Head of caudate nucleus (tissue), 42 donors: Measurements from ENCODE around the gene SUN3.
"Not testable (repeated sequence)": the region's sequence is repeated elsewhere in the genome, so short reads cannot be mapped to it uniquely, and the experiment has no call there.

Experiments used
- DNase-seq, 42 donors: peaks; one replicate each; pipeline versions ENCODE4 v3.0.0 to v3.0.0-alpha.2; 2020 to 2021; ENCODE audit warnings: mixed read lengths in 7 of 42
- intact Hi-C: fragments of 100-400 bp; cut with DNase I; formaldehyde crosslinking; loops from one replicate; pipeline ENCODE4 v1.15.0; 2022

SUN3 gene

DNA sequence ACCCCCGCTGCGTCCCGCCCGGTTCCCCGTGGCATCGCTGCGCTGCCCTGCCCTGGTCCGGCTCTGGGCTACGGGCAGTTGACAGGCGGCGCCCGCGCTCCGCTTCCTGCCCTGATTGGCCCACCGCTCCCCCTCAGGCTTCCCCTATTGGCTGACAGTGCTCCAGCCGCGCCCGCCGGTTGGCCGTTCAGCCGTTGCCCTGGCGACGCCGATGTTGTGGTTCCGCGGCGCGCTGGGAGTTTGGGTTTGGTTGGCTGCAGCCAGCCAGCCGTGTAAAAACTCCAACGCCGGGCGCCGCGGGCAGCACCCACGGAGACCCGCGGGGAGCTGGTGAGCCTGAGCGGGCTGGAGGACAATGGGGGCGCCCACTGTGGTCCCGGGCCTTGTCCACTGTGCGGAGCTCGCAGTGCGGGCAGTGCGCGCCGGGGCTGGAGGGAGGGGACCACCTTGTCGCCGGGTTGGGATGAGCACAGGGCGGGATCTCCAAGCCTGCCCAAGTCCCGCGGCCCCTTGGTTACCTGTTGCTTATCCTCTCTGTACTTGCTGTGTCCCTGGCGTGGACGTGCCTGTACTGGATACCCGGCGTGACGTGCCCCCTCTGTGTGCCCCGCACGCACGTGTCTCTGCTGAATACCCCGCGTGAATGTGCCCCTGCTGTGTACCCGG, 6.5 kb upstream of the SUN3 start, which contains the start of gene C7orf57:
TSS of gene C7orf57 (plus strand) at position 243 of the 666 bp plus-strand sequence. CDS start 766 bp downstream, outside the sequence.
- intact Hi-C loops, result no loop called here
- peak; percentile 80 to 95 (median 90) for DNase-seq

DNA sequence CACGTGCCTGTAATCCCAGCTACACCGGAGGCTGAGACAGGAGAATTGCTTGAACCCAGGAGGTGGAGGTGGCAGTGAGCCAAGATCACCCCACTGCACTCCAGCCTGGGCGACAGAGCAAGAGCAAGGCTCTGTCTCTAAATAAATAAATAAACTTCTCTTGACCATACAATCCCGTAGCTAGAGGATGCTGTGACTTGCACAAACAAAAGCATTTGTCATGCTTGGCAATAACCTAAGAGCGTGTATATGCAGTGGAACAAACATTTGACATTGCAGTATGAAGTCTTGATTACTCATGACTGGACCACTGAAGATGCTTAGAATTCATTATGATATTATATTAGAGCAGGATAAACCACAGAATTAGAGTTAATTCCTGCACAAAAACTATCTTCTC, 5.0 kb upstream of the SUN3 start:
- DNase-seq, result no peak
- intact Hi-C loops, result no loop called here

GRCh38 chr7:48031111-48031510, 2.2 kb upstream of the SUN3 start:
- intact Hi-C loops, result no loop called here

GRCh38 chr7:48025624-48026023, 3.3 kb downstream of the SUN3 start:
- DNase-seq, result no peak
- intact Hi-C loops, result no loop called here

More at GRCh38 chr7:48031111-48031510, 2.2 kb upstream of the SUN3 start:
- DNase-seq, result no peak

DNA sequence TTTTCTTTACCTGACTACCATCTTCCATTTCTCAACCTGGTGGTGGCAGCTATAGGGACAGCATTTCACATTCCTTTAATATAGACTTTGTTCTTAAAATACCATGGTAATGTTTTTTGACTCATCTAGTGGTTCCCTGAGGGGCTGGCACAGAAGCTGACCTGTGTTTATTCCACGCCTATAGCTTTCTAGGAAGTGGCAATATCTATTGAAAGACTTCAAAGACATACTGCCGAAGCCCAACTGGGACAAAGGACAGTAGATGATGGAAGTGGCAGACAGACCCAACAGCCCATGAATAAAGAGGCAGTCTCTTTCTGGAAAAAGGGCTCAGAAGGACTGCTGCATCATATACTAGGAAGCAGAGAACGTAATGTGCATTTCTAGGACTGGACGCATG, 11.2 kb downstream of the SUN3 start:
- no peak for DNase-seq
- intact Hi-C loops, result no loop called here

DNA sequence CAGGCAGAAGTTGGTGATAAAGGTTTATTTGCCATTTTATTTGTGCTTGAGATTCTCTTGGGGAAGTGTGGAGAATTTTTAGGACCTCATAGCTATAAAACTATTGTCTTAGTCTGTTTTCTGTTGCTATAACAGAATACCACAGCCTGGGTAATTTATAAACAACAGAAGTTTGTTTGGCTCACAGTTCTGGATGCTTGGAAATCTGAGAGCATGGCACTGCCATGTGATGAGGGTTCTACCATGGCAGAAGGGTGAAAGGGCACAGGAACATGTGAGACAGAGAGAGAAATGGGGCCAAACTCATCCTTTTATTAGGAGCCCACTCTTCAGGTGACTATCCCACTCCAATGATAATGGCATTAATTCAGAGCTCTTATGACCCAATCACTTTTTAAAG, 12.3 kb downstream of the SUN3 start:
- DNase-seq, result no peak
- intact Hi-C loops, result no loop called here

DNA sequence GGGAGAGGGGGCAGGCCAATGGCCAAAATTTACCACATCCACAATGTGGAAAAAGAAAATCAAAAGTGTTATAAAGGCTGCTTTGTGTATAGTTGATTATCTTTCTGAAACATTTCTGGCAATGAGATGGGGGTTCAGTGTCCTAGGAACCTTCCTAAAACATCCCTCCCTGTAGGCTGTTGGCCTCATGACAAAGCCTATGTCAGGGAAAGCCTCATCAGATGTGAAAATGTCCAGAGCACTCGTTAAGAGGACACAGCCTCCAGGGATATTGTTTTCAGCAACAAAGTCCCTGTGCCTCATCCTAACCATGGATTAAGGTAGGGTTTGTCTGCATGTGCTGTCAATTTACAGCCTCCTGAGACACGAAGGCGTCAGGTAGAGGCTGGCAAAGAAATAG, 17.0 kb downstream of the SUN3 start:
- no peak for DNase-seq
- intact Hi-C loops, result no loop called here

GRCh38 chr7:48011323-48011722, 17.6 kb downstream of the SUN3 start:
- intact Hi-C loops, result no loop called here
- no peak for DNase-seq

- no peak for DNase-seq
- intact Hi-C loops, result no loop called here
Measured at GRCh38 chr7:48009954-48010353, 19.0 kb downstream of the SUN3 start.

GRCh38 chr7:48009257-48009656, 19.6 kb downstream of the SUN3 start:
- intact Hi-C loops, result no loop called here
- DNase-seq, result no peak

DNA sequence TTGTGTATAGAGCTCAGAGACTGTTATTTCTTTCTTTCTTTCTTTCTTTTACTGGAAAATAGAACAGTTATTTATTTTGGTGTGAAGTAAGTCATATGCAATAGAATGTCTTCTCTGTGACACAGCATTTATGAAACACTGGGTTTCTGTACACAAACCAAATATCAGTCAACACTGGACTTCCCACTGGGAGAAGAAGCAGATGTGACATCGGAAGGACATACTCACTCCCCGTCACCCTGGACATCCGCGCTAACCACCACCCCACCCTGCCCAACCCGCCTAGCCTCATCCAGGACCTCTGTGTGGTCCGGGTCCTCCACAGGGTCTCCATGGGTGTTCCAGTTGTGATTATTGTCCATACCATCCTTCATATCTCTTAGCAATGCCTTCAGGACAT, 22.0 kb downstream of the SUN3 start:
- no peak for DNase-seq
- intact Hi-C loops, result no loop called here

DNA sequence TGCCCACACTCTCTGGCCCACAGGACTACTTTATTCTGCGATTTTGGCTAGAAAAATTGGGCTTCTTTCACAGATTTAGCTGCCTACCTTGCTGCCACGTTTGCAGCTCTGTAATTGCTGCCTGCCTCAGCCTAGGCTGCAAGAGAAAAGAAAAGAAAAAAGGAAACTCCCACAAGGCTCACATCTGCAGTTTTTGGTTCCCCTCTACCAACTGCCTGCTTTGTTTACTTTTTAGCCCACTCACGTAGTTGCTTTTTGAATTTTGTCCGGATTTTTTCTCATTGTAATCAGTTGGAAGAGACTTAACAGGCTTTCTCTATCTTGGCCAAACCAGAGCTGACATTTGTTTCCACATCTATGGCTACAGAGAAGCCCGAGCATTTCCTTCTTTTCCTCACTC, 24.3 kb downstream of the SUN3 start:
- intact Hi-C loops, result no loop called here
- DNase-seq, result no peak

DNA sequence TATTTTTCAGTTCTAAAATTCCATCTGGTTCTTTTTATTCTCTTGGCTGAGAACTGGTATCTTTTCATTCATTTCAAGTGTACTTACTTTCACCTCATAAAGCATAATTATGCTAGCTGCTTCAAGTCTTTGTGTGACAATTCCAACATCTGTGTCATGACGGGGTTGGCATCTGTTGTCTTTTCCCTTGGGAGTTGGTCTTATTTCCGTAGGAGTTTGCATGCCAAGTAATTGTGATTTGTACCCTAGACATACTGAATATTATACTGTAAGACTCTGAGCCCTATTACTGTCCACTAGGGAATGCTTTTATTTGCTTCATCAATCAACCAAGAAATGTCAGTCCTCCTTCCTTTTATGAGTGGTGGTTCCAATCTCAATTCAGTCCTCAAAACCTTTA, 24.9 kb downstream of the SUN3 start:
- intact Hi-C loops, result no loop called here
- DNase-seq, result no peak

GRCh38 chr7:48000164-48000563, 28.7 kb downstream of the SUN3 start:
- intact Hi-C loops, DNase-seq: not testable (repeated sequence)

DNA sequence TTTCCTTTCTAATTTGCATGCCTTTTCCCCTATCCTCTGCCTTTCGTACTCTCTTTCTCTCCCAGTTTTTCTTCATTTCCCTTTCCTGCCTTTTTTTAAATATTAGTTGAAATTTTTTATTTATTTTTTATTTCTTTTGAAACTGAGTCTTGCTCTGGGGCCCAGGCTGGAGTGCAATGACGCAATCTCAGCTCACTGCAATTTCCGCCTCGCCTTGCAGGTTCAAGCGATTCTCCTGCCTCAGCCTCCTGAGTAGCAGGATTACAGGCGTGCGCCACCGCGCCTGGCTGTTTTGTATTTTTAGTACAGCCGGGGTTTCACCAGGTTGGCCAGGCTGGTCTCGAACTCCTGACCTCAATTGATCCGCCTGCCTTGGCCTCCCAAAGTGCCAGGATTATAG, 29.5 kb downstream of the SUN3 start:
- intact Hi-C loops, result no loop called here
- no peak for DNase-seq

DNA sequence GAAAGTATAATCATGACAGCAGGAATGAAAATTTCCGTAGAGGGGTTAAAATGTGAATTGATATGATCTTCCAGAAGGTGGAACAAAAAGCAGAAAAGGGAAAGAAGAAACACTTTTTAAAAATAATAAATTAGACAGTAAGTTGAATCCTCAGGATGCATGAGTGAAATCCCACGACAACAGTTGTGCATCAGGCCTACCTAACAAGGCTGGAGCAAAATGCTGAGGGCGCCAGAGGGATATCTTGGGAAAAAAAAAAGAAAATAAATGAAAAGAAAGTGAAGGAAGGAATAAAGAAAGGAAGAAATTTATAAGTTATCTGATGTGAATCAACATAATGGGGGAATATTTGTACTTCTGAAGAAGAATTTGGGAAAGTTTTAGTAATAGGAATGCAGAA, 36.5 kb downstream of the SUN3 start:
- intact Hi-C loops, result no loop called here
- no peak for DNase-seq

- intact Hi-C loops, result no loop called here
- peak; percentile 59 to 90 (median 78) for DNase-seq
Measured at GRCh38 chr7:47991741-47992311, 37.1 kb downstream of the SUN3 start.

- intact Hi-C loops, result no loop called here
Measured at GRCh38 chr7:47991270-47991669, 37.6 kb downstream of the SUN3 start.

DNA sequence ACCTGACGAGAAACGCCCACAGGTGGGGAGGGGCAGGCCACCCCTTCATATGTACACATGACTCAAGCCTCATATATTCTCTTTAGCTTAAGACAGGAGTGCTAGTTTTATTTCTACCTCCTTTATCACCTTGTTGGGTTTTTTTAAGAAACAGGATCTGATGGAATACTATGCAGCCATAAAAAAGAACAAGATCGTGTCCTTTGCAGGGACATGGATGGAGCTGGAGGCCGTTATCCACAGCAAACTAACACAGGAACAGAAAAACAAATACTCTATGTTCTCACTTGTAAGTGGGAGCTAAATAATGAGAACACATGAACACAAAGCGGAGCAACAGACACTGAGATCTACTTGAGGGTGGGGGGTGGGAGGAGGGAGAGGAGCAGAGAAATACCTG, 38.3 kb downstream of the SUN3 start:
- DNase-seq, result no peak
- intact Hi-C loops, result no loop called here

More at GRCh38 chr7:47991270-47991669, 37.6 kb downstream of the SUN3 start:
- DNase-seq, result no peak

- intact Hi-C loops, DNase-seq: not testable (repeated sequence)
Measured at GRCh38 chr7:47989607-47990400, 39.1 kb downstream of the SUN3 start.
